NCI-H748 (cell line): Measurements from ENCODE around the gene DHRSX.
"Not testable (repeated sequence)": the region's sequence is repeated elsewhere in the genome, so short reads cannot be mapped to it uniquely, and the experiment has no call there.

Experiments used
- DNase-seq: peaks from one replicate; lab custom pipeline; 2025; ENCODE audit not compliant: unreplicated experiment; lab: John Stamatoyannopoulos, UW

Gene DHRSX

GRCh38 chrX:2521092-2521926 lies 20.5 kb upstream of the DHRSX start:
- DNase-seq, result no peak

DNA sequence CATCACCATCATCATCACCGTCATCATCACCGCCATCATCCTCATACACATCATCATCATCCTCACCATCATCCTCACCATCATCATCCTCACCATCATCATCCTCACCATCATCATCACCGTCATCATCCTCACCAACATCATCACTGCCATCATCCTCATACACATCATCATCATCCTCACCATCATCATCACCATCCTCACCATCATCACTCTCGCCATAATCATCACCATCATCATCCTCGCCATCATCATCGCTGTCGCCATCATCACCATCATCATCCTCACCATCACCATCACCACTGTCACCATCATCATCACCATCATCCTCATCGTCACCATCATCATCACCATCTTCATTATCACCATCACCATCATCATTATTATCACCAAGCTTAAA lies 19.8 kb upstream of the DHRSX start:
- no peak for DNase-seq

- not testable (repeated sequence) for DNase-seq
Measured at GRCh38 chrX:2519638-2520037, 18.9 kb upstream of the DHRSX start.

GRCh38 chrX:2517055-2517454 lies 16.3 kb upstream of the DHRSX start:
- no peak for DNase-seq

- no peak for DNase-seq
Measured at GRCh38 chrX:2516623-2517022, 15.8 kb upstream of the DHRSX start.

DNA sequence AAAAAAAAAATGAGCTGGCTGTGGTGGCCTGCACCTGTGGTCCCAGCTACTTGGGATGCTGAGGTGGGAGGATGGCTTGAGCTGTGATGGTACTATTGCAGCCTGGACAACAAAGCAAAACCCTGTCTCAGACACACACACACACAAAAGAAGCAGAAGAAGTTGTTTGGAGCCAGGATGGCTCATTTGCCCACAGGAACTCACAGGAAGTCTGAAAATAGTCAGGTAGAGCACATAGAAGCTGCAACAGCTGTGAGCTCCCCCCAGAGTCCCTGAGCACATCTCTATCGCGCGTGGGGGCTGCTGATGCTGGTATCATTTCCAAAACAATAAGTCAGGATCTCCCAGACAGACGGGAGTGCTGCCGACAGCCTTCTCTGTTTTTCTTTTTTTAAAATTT lies 13.4 kb upstream of the DHRSX start:
- DNase-seq, result no peak

DNA sequence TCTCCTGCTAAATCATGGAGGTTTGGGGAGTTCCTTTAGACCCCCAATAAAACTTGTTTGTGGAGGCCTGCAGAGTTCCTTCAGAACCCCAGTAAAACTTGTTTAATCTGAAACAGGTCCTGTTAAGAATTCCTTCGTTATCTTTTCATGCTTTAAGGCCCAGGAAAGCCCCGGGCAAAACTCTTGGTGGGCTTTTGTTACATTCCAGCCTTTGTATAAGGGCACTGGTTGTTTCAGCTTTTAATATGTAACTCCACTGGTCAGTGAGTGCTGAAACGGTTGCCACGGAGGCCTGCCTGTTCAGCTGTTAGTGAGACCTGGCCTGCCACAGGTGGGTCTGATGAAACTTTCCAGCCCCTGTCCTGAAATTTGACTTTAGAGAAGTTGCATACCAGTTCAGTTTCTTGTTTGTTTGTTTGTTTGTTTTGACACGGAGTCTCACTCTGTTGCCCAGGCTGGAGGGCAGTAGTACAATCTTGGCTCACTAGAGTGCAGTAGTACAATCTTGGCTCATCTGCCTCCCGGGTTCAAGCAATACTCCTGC lies 12.4 kb upstream of the DHRSX start:
- no peak for DNase-seq

DNA sequence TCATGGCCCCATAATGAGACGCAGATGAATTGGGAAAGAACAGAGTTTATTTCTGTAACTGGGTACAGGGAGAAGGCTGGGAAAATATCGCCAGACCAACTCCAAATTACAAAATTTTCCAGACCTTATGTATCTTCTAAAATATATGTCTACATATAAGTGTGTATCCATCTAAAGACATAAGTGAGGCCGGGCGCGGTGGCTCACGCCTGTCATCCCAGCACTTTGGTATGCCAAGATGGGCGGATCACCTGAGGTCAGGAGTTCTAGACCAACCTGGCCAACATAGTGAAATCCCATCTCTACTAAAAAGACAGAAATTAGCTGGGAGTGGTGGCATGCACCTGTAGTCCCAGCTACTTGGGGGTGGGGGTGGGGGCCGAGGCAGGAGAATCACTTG lies 11.7 kb upstream of the DHRSX start:
- DNase-seq, result no peak

- no peak for DNase-seq
Measured at GRCh38 chrX:2511326-2511725, 10.6 kb upstream of the DHRSX start.

- DNase-seq, result no peak
Measured at GRCh38 chrX:2508648-2509335, 8.0 kb upstream of the DHRSX start.

- no peak for DNase-seq
Measured at GRCh38 chrX:2507904-2508627, 7.3 kb upstream of the DHRSX start.

- no peak for DNase-seq
Measured at GRCh38 chrX:2507196-2507595, 6.4 kb upstream of the DHRSX start.

DNA sequence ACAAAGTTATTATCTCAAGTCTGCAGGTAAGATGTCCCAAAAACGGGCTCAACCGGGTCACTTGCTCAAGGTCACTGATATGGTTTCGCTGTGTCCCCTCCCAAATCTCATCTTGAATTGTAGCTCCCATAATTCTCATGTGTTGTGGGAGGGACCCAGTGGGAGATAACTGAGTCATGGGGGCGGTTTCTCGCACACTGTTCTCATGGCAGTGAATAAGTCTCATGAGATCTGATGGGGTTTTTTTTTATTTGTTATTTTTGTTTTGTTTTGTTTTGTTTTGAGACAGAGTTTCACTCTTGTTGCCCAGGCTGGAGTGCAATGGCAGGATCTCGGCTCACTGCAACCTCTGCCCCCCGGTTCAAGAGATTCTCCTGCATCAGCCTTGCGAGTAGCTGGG lies 4.6 kb upstream of the DHRSX start:
- DNase-seq, result not testable (repeated sequence)

DNA sequence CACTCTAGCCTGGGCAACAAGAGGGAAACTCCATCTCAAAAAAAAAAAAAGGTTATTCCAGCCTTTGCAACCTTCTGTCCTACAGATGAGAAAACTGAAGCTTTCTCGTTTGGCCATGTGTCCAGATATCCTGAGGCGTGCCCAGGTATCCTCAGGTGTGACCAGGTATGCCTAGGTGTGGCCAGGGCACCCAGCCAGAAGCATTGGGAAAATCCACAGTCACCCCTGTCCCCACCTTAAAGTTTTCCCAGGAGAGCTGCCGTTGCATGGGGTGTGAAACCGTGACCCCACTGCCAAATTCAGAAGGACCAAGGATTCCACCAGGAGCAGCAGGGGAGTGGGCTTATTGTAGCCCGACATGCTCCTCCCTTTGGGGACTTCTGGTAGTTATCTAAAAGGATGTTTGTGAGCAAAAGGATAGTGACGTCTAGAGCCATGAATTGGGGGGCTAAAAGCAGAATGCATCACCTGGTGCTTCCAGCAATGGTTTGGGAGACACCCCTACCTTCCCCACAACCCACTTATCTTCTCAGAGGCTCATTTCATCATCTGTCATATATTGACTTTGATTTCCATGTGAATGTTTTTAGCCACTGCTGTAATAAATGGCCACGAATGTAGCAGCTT lies 4.0 kb upstream of the DHRSX start:
- no peak for DNase-seq

GRCh38 chrX:2503591-2504500 lies 3.1 kb upstream of the DHRSX start:
- DNase-seq, result no peak

DNA sequence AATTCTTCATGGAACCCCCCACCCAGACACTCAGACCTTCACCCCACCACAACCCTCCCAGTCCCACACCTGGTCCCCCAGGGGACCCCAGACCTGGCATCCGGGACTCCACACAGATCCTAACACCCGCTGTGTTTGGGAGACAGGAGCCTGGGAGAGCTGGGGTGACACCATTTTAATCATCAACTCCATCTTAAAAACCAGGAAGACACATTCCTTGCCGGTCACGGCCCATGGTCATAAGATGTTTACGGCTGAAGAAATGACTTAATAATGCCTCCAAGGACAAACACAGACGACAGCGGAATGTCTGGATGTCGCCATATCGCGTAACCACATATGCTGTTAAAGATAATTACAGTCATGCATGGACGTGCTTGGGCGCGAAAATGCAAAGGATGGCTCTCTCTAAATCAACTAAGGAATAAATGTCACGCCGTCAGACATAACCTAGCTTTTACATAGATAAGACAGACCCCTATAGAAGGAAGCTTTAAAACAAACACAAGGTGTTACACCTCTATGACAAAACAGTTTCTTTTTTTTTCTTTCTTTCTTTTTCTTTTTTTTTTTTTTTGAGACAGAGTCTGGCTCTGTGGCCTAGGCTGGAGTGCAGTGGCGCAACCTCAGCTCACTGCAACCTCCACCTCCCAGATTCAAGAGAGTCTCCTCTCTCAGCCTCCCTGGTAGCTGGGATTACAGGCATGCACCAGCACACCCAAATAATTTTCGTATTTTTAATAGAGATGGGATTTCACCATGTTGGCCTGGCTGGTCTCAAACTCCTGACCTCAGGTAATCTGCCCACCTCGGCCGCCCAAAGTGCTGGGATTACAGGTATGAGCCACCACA lies 2.1 kb upstream of the DHRSX start:
- DNase-seq, result no peak

- no peak for DNase-seq
Measured at GRCh38 chrX:2502120-2502667, 1.4 kb upstream of the DHRSX start.

DNA sequence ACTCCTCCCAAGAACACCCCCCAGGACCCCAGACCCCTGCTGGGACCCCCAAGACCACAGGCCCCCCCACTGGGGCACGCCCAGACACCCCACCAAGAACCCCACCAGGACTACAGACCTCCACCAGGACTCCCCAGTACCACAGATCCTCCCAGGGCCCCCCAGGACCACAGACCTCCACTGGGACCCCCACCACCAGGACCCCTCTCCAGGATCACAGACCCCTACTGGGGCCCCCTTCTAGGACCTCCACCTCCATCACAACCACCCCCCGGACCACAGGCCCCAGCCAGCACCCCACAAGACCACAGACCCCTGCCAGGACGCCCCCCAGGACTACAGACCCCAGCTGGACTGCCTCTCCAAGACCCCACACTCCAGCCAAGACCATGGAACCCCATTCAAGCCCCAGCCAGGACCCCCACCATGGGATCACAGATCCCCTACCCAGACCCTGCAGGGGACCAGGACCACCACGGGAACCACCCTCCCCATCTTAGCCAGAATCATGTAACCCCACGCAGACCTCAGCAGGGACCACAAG lies 855 bp upstream of the DHRSX start:
- no peak for DNase-seq
